SU-DHL-6 (cell line): ENCODE measurements around the gene LRP1-AS.

Experiments
- EZH2phosphoT487 ChIP-seq: fragments of 200-600 bp; sonication (generic), shearing (Covaris generic); conservative IDR thresholded peaks from 2 replicates; pipeline ENCODE4 v1.6.1; 2018; ENCODE audit warnings: mild to moderate bottlenecking, antibody characterized with exemption, low read length, moderate library complexity, mixed read lengths
- TF ChIP-seq, protein P1 (sequence below): fragments of 200-600 bp; sonication (generic); IDR thresholded peaks from one replicate; pipeline ENCODE4 v1.5.1; 2017; ENCODE audit warnings: antibody characterized with exemption, mild to moderate bottlenecking, low read length, moderate library complexity; ENCODE audit not compliant: insufficient read depth, poor library complexity, severe bottlenecking

DNA sequence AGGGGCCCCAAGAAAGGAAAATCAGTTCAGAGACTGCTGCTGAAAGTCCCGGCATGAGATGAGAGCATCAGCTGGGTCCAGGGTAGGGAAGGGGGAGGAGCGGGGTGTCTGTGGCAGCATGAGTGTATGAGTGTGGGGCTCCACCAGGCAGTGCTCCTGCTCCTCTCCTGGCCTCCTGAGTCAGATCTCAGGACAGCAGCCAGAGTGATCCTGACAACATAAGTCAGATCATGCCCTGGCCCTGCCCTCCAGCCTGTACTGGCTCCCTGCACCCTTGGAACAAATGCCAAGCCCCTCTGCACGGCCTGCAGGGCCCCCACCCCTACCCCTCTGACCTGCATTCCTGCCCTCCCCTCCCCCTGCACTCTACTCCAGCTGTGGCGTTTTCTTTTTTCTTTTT is 24.2 kb upstream of the LRP1-AS start:
- TF ChIP-seq, protein P1, sequence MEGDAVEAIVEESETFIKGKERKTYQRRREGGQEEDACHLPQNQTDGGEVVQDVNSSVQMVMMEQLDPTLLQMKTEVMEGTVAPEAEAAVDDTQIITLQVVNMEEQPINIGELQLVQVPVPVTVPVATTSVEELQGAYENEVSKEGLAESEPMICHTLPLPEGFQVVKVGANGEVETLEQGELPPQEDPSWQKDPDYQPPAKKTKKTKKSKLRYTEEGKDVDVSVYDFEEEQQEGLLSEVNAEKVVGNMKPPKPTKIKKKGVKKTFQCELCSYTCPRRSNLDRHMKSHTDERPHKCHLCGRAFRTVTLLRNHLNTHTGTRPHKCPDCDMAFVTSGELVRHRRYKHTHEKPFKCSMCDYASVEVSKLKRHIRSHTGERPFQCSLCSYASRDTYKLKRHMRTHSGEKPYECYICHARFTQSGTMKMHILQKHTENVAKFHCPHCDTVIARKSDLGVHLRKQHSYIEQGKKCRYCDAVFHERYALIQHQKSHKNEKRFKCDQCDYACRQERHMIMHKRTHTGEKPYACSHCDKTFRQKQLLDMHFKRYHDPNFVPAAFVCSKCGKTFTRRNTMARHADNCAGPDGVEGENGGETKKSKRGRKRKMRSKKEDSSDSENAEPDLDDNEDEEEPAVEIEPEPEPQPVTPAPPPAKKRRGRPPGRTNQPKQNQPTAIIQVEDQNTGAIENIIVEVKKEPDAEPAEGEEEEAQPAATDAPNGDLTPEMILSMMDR, result no peak
- TF ChIP-seq EZH2phosphoT487, result no peak
